SK-N-DZ (cell line): ENCODE results near the gene TTLL5.
A peak's percentile ranks its signal among the peaks of the same experiment; 100 is the strongest.
"Not testable (repeated sequence)": the region's sequence is repeated elsewhere in the genome, so short reads cannot be mapped to it uniquely, and the experiment has no call there.

Experiments used
- DNase-seq: peaks from one replicate; pipeline ENCODE4 v3.0.0-alpha.2; 2015; ENCODE audit warnings: low spot score

The TTLL5 gene

GRCh38 chr14:75909630-75910029 is 248.6 kb downstream of the TTLL5 start:
- no peak for DNase-seq

- DNase-seq: no peak
Measured at GRCh38 chr14:75910048-75910447, 249.0 kb downstream of the TTLL5 start.

- DNase-seq: no peak
Measured at GRCh38 chr14:75911883-75912282, 250.8 kb downstream of the TTLL5 start.

- DNase-seq: no peak
Measured at GRCh38 chr14:75913183-75913582, 252.1 kb downstream of the TTLL5 start.

- DNase-seq: no peak
Measured at GRCh38 chr14:75915045-75915444, 254.0 kb downstream of the TTLL5 start.

GRCh38 chr14:75917322-75917945 is 256.4 kb downstream of the TTLL5 start:
- peak; percentile 68 for DNase-seq

- peak; percentile 11 for DNase-seq
Measured at GRCh38 chr14:75917946-75918335, 256.9 kb downstream of the TTLL5 start.

GRCh38 chr14:75920421-75920820 is 259.4 kb downstream of the TTLL5 start:
- DNase-seq: not testable (repeated sequence)

GRCh38 chr14:75925141-75925840 is 264.2 kb downstream of the TTLL5 start:
- not testable (repeated sequence) for DNase-seq

- no peak for DNase-seq
Measured at GRCh38 chr14:75926431-75927115, 265.5 kb downstream of the TTLL5 start.

- no peak for DNase-seq
Measured at GRCh38 chr14:75927564-75928087, 266.6 kb downstream of the TTLL5 start.

GRCh38 chr14:75928690-75929181 is 267.7 kb downstream of the TTLL5 start:
- no peak for DNase-seq

GRCh38 chr14:75933712-75934296 is 272.8 kb downstream of the TTLL5 start:
- DNase-seq: no peak

GRCh38 chr14:75934998-75935628 is 274.1 kb downstream of the TTLL5 start:
- no peak for DNase-seq

- DNase-seq: no peak
Measured at GRCh38 chr14:75939200-75939599, 278.2 kb downstream of the TTLL5 start.

- no peak for DNase-seq
Measured at GRCh38 chr14:75941030-75941429, 280.0 kb downstream of the TTLL5 start.

- DNase-seq: no peak
Measured at GRCh38 chr14:75944607-75945241, 283.7 kb downstream of the TTLL5 start.

GRCh38 chr14:75946785-75947184 is 285.7 kb downstream of the TTLL5 start:
- DNase-seq: no peak

- no peak for DNase-seq
Measured at GRCh38 chr14:75952489-75952888, 291.4 kb downstream of the TTLL5 start.

GRCh38 chr14:75959031-75959430 is 298.0 kb downstream of the TTLL5 start:
- no peak for DNase-seq

- DNase-seq: no peak
Measured at GRCh38 chr14:75960231-75960630, 299.2 kb downstream of the TTLL5 start.
